Adrenal gland (tissue), 5 donors: ENCODE results near the gene CD1B.

Source experiments
- CTCF ChIP-seq, 6 experiments: fragments of 450-650 bp in 4 of 6; fragments of 200-600 bp in 2 of 6; sonication (generic) in 1 of 6; IDR thresholded peaks; 1 replicate in 5 of 6; 2 replicates in 1 of 6; pipeline versions ENCODE4 v1.5.1 to v1.8.0; 2016 to 2021; ENCODE audit warnings: antibody characterized with exemption in 6 of 6, mild to moderate bottlenecking in 2 of 6, moderate library complexity in 1 of 6
- POLR2A ChIP-seq, 2 donors: fragments of 450-650 bp; IDR thresholded peaks; one replicate each; pipeline ENCODE4 v1.6.1; 2017; ENCODE audit warnings: antibody characterized with exemption in 2 of 2, mild to moderate bottlenecking in 2 of 2, moderate library complexity in 1 of 2
- donor health status: DM: no; HTN: no; CAD: no.

- TF ChIP-seq CTCF (IDR thresholded peaks at IDR 0.05) = no peak
- no peak for TF ChIP-seq POLR2A (IDR thresholded peaks at IDR 0.05)
Measured at GRCh38 chr1:158356616-158357015, 25.3 kb upstream of the CD1B start.
